NCI-H2196 (cell line): ENCODE measurements around the gene KISS1.
A peak's percentile ranks its signal among the peaks of the same experiment; 100 is the strongest.

Experiments
- DNase-seq: peaks from one replicate; lab custom pipeline; 2025; ENCODE audit not compliant: unreplicated experiment; lab: John Stamatoyannopoulos, UW

Gene KISS1

GRCh38 chr1:204192589-204193352, 3.5 kb downstream of the KISS1 start:
- DNase-seq: no peak

- DNase-seq: no peak
Measured at GRCh38 chr1:204192046-204192445, 4.2 kb downstream of the KISS1 start.

- no peak for DNase-seq
Measured at GRCh38 chr1:204191456-204191855, 4.8 kb downstream of the KISS1 start.

GRCh38 chr1:204190212-204191211, 5.8 kb downstream of the KISS1 start:
- DNase-seq: no peak

GRCh38 chr1:204188959-204189639, 7.2 kb downstream of the KISS1 start:
- DNase-seq: no peak

- no peak for DNase-seq
Measured at GRCh38 chr1:204186597-204186996, 9.7 kb downstream of the KISS1 start.

- no peak for DNase-seq
Measured at GRCh38 chr1:204181116-204181515, 15.2 kb downstream of the KISS1 start.

GRCh38 chr1:204180133-204180532, 16.2 kb downstream of the KISS1 start:
- no peak for DNase-seq

GRCh38 chr1:204178487-204179281, 17.6 kb downstream of the KISS1 start:
- no peak for DNase-seq

GRCh38 chr1:204177133-204177532, 19.2 kb downstream of the KISS1 start:
- DNase-seq: no peak

- DNase-seq: no peak
Measured at GRCh38 chr1:204176049-204176448, 20.2 kb downstream of the KISS1 start.

- DNase-seq: no peak
Measured at GRCh38 chr1:204174958-204175357, 21.3 kb downstream of the KISS1 start.

- no peak for DNase-seq
Measured at GRCh38 chr1:204172404-204173029, 23.8 kb downstream of the KISS1 start.

- DNase-seq: no peak
Measured at GRCh38 chr1:204171751-204172178, 24.5 kb downstream of the KISS1 start.

- no peak for DNase-seq
Measured at GRCh38 chr1:204170494-204171155, 25.7 kb downstream of the KISS1 start.

GRCh38 chr1:204169858-204170257, 26.4 kb downstream of the KISS1 start:
- DNase-seq: no peak

GRCh38 chr1:204167730-204168129, 28.6 kb downstream of the KISS1 start:
- DNase-seq: no peak

- DNase-seq: no peak
Measured at GRCh38 chr1:204166219-204166618, 30.1 kb downstream of the KISS1 start, which contains the start of gene REN. REN (minus strand) TSS chr1:204166337; CDS start chr1:204166293, 44 bp downstream.

- peak; percentile 82 for DNase-seq
Measured at GRCh38 chr1:204162494-204163074, 33.7 kb downstream of the KISS1 start.
